DOHH2 (cell line): ENCODE data around the gene NPAS3.

Source experiments
- H3F3A ChIP-seq: fragments of 200-600 bp; sonication (generic), shearing (Covaris generic); 2 replicates; pipeline ENCODE4 v1.6.0; 2016; ENCODE audit warnings: antibody characterized with exemption, mild to moderate bottlenecking; ENCODE audit not compliant: control insufficient read depth, insufficient read depth
- H3K27ac ChIP-seq: fragments of 200-600 bp; sonication (generic); 2 replicates; pipeline ENCODE4 v1.5.1; 2014; ENCODE audit warnings: low read depth, mild to moderate bottlenecking, low read length, moderate library complexity
- H3K27me3 ChIP-seq: fragments of 200-600 bp; sonication (generic); 2 replicates; pipeline ENCODE4 v1.6.1; 2014; ENCODE audit warnings: mild to moderate bottlenecking, low read length, mixed read lengths; ENCODE audit not compliant: control insufficient read depth
- H3K36me3 ChIP-seq: fragments of 200-600 bp; sonication (generic); 2 replicates; pipeline ENCODE4 v1.6.1; 2014; ENCODE audit warnings: mild to moderate bottlenecking, low read length, moderate library complexity, mixed read lengths; ENCODE audit not compliant: control insufficient read depth
- H3K4me1 ChIP-seq: fragments of 200-600 bp; sonication (generic); 2 replicates; pipeline ENCODE4 v1.6.1; 2014; ENCODE audit warnings: mild to moderate bottlenecking, low read length, mixed read lengths; ENCODE audit not compliant: control insufficient read depth
- H3K4me2 ChIP-seq: fragments of 200-600 bp; sonication (generic); 2 replicates; pipeline ENCODE4 v1.6.0; 2014; ENCODE audit warnings: mild to moderate bottlenecking, low read length, moderate library complexity
- H3K4me3 ChIP-seq: fragments of 200-600 bp; sonication (generic); 2 replicates; pipeline ENCODE4 v1.5.1; 2014; ENCODE audit warnings: mild to moderate bottlenecking, low read length, mixed read lengths
- H3K79me2 ChIP-seq: fragments of 200-600 bp; sonication (generic); 2 replicates; pipeline ENCODE4 v1.6.1; 2014; ENCODE audit warnings: mild to moderate bottlenecking, low read length, mixed read lengths; ENCODE audit not compliant: control insufficient read depth
- H3K9me2 ChIP-seq: fragments of 200-600 bp; sonication (generic); replicated peaks from 2 replicates; pipeline ENCODE4 v1.6.1; 2014; ENCODE audit warnings: mild to moderate bottlenecking, low read length, mixed read lengths; ENCODE audit not compliant: control insufficient read depth
- H3K9me3 ChIP-seq: fragments of 200-600 bp; sonication (generic); 2 replicates; pipeline ENCODE4 v1.6.1; 2014; ENCODE audit warnings: antibody characterized with exemption, low read length, mixed read lengths; ENCODE audit not compliant: control insufficient read depth, insufficient read depth
- H4K20me1 ChIP-seq: fragments of 200-600 bp; sonication (generic); 2 replicates; pipeline ENCODE4 v1.6.0; 2014; ENCODE audit warnings: low read depth, mild to moderate bottlenecking, antibody characterized with exemption, low read length, moderate library complexity; ENCODE audit not compliant: control insufficient read depth, insufficient read depth
- EZH2phosphoT487 ChIP-seq: fragments of 200-600 bp; sonication (generic); IDR thresholded peaks from 2 replicates; pipeline ENCODE4 v1.6.1; 2017; ENCODE audit warnings: borderline replicate concordance, mild to moderate bottlenecking, antibody characterized with exemption, low read length, moderate library complexity, mixed read lengths
- TF ChIP-seq, protein P1 (sequence below): fragments of 200-600 bp; sonication (generic); IDR thresholded peaks from one replicate; pipeline ENCODE4 v1.5.1; 2014; ENCODE audit warnings: antibody characterized with exemption, mild to moderate bottlenecking, low read depth, low read length; ENCODE audit not compliant: poor library complexity, severe bottlenecking

Gene NPAS3

DNA sequence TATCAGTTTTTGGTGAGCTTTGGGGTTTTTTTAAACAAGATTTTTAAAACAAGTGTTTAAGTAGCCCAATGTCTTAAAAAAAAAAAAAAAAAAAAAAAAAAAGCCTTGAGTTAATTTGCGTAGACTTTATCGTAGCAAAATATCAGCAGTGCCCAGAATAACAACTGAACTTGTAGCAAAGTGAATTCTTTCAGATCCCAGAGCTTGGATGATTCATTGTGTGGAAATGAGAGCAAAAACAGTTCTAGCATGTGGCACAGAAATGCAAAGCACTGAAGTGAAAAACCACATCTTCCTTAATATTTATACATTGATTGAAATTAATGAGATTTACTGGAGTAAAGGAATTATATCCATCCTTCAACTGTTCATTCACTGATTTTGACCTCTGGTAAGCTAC, 754.1 kb downstream of the NPAS3 start:
- no peaks in the 10 kb centered on the region for H3K9me3 ChIP-seq
- no peaks in the 10 kb centered on the region for H4K20me1 ChIP-seq
- H3K36me3 ChIP-seq = no peaks in the 10 kb centered on the region
- no peak overlapping the region for H3K4me2 ChIP-seq
- H3F3A ChIP-seq = no peaks in the 10 kb centered on the region
- no peaks in the 10 kb centered on the region for H3K4me1 ChIP-seq
- no peaks in the 10 kb centered on the region for H3K27me3 ChIP-seq
- H3K4me3 ChIP-seq = no peak overlapping the region
- H3K27ac ChIP-seq = no peak overlapping the region
- TF ChIP-seq, protein P1, sequence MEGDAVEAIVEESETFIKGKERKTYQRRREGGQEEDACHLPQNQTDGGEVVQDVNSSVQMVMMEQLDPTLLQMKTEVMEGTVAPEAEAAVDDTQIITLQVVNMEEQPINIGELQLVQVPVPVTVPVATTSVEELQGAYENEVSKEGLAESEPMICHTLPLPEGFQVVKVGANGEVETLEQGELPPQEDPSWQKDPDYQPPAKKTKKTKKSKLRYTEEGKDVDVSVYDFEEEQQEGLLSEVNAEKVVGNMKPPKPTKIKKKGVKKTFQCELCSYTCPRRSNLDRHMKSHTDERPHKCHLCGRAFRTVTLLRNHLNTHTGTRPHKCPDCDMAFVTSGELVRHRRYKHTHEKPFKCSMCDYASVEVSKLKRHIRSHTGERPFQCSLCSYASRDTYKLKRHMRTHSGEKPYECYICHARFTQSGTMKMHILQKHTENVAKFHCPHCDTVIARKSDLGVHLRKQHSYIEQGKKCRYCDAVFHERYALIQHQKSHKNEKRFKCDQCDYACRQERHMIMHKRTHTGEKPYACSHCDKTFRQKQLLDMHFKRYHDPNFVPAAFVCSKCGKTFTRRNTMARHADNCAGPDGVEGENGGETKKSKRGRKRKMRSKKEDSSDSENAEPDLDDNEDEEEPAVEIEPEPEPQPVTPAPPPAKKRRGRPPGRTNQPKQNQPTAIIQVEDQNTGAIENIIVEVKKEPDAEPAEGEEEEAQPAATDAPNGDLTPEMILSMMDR = no peak
- TF ChIP-seq EZH2phosphoT487 = no peak
- H3K9me2 ChIP-seq = no peaks in the 10 kb centered on the region
- H3K79me2 ChIP-seq = no peaks in the 10 kb centered on the region

- TF ChIP-seq, protein P1 = no peak
- TF ChIP-seq EZH2phosphoT487 = no peak
- Histone ChIP-seq H3K27ac (no peak overlapping the region), H3F3A (no peaks in the 10 kb centered on the region)
Observed at GRCh38 chr14:33693237-33693636, 754.6 kb downstream of the NPAS3 start.

DNA sequence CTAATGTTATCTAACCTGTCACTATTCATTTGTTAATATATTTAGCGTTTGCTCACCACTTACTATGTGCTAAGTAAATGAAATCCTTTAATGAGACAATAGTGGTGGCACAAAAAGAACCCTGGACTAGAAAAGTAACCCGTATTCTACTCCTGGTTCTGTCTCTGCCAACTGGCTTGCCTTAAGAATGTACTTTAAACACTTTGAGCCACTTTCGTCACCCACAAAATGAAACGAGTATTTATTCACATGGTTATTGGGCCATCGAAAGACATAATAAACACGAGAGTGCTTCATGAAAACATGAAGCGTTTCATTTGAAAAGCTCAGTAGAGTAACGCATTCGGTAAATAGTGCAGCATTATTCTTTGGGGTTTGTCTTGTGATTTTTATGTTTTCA, 757.5 kb downstream of the NPAS3 start:
- H3K9me2 ChIP-seq = no peaks in the 10 kb centered on the region
- H3F3A ChIP-seq = no peaks in the 10 kb centered on the region
- H3K4me2 ChIP-seq = no peak overlapping the region
- H3K79me2 ChIP-seq = no peaks in the 10 kb centered on the region
- no peaks in the 10 kb centered on the region for H3K36me3 ChIP-seq
- H3K4me1 ChIP-seq = no peaks in the 10 kb centered on the region
- H3K4me3 ChIP-seq = no peak overlapping the region
- 0 out of 2 replicates have a peak, but pooled peaks cover 2% of the 10 kb centered on the region for H3K9me3 ChIP-seq
- TF ChIP-seq EZH2phosphoT487 = no peak
- TF ChIP-seq, protein P1 = no peak
- no peaks in the 10 kb centered on the region for H3K27me3 ChIP-seq
- H4K20me1 ChIP-seq = no peaks in the 10 kb centered on the region
- no peak overlapping the region for H3K27ac ChIP-seq

More at GRCh38 chr14:33693237-33693636, 754.6 kb downstream of the NPAS3 start:
- H3K27me3 ChIP-seq = no peaks in the 10 kb centered on the region
- no peaks in the 10 kb centered on the region for H3K9me3 ChIP-seq
- H3K36me3 ChIP-seq = no peaks in the 10 kb centered on the region
- no peaks in the 10 kb centered on the region for H3K79me2 ChIP-seq
- no peak overlapping the region for H3K4me3 ChIP-seq
- no peaks in the 10 kb centered on the region for H3K4me1 ChIP-seq
- no peaks in the 10 kb centered on the region for H3K9me2 ChIP-seq
- H3K4me2 ChIP-seq = no peak overlapping the region
- no peaks in the 10 kb centered on the region for H4K20me1 ChIP-seq
